MCF 10A (cell line): ENCODE results near the gene RNF126. TPM values are rescaled to one million over a fixed set of nuclear protein-coding genes. Genes with fewer than 3 reads are reported as not detected.
"Not testable (repeated sequence)": the region's sequence is repeated elsewhere in the genome, so short reads cannot be mapped to it uniquely, and the experiment has no call there.

Source experiments
- BruUV-seq: library from RNA; stranded (reverse); fragments of 400-500 nt; replicated peaks from 2 replicates; lab custom pipeline; 2021; lab: Mats Ljungman, UMichigan
- CTCF ChIA-PET: fragments of 300-600 bp; sonication (Branson Sonifier 250); formaldehyde crosslinking; extraction: SDS; loops from one replicate; lab custom pipeline; 2021; ENCODE audit warnings: antibody characterized with exemption, inconsistent platforms; lab: Yijun Ruan, JAX
- POLR2A ChIA-PET: fragments of 300-600, 350-650 bp; sonication (Branson Sonifier 250); formaldehyde crosslinking; extraction: SDS; loops from one replicate; lab custom pipeline; 2020; ENCODE audit warnings: antibody characterized with exemption, inconsistent platforms; lab: Yijun Ruan, JAX
- DNase-seq: peaks from one replicate; pipeline ENCODE4 v3.0.0-alpha.2; 2018; ENCODE audit not compliant: unreplicated experiment
- H3K27ac Mint-ChIP-seq: one replicate; pipeline ENCODE4 v1.8.0; 2022; ENCODE audit warnings: mild to moderate bottlenecking, low read depth, mixed read lengths; ENCODE audit not compliant: unreplicated experiment
- H3K27me3 Mint-ChIP-seq: one replicate; pipeline ENCODE4 v1.8.0; 2022; ENCODE audit warnings: mixed read lengths; ENCODE audit not compliant: insufficient read depth, unreplicated experiment
- H3K36me3 Mint-ChIP-seq: one replicate; pipeline ENCODE4 v1.8.0; 2022; ENCODE audit warnings: mild to moderate bottlenecking, moderate library complexity, mixed read lengths; ENCODE audit not compliant: insufficient read depth, unreplicated experiment
- H3K4me1 Mint-ChIP-seq: one replicate; pipeline ENCODE4 v1.8.0; 2022; ENCODE audit warnings: mixed read lengths; ENCODE audit not compliant: insufficient read depth, unreplicated experiment
- H3K4me3 Mint-ChIP-seq: one replicate; pipeline ENCODE4 v1.8.0; 2022; ENCODE audit warnings: mild to moderate bottlenecking, moderate library complexity, mixed read lengths; ENCODE audit not compliant: unreplicated experiment
- H3K9me3 Mint-ChIP-seq: one replicate; pipeline ENCODE4 v1.8.0; 2022; ENCODE audit warnings: mixed read lengths; ENCODE audit not compliant: unreplicated experiment
- intact Hi-C: fragments of 100-400 bp; cut with micrococcal nuclease; formaldehyde crosslinking; loops from 2 replicates; pipeline ENCODE4 v1.14.1; 2022
- total RNA-seq: library from RNA; stranded (reverse); gene quantifications from 2 replicates; pipeline ENCODE4 v1.2.3, GENCODE V29; 2022
- TF ChIP-seq, protein P1 (sequence below): fragments of 200-600 bp; IDR thresholded peaks from one replicate; pipeline ENCODE4 v1.8.0; 2022; ENCODE audit warnings: antibody characterized with exemption, mild to moderate bottlenecking; ENCODE audit not compliant: unreplicated experiment

Gene RNF126
- total RNA-seq, 1 experiment from 2014 or later, result 68.0 TPM

DNA sequence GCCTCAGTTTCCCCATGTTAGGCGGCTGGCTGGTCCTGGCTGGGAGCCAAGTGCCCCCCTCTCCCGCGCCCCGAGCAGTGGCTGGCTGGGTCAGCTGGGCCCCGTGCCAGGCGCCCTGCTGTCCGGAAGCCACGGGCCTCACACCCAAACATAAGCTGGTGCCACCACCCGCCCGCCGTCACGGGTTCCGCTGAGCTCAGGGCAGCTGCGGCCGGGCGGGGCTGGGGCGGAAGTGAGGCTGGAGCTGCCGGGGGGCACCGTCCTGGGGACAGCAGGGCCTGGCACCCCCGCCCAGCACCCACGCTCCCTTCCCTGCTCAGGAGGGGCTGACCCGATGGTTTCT lies 54.0 kb downstream of the RNF126 start:
- Mint-ChIP-seq H3K4me1 (peaks cover 11% of the 10 kb centered on the region), H3K9me3 (no peaks in the 10 kb centered on the region), H3K36me3 (peaks cover 14% of the 10 kb centered on the region), H3K27me3 (no peaks in the 10 kb centered on the region), H3K27ac (no peak overlapping the region), H3K4me3 (no peak overlapping the region)
- peak; percentile 48 for DNase-seq
- intact Hi-C loops, result no loop called here
- BruUV-seq, result no TSS peak
- POLR2A ChIA-PET, result no interaction called here
- TF ChIP-seq, protein P1, sequence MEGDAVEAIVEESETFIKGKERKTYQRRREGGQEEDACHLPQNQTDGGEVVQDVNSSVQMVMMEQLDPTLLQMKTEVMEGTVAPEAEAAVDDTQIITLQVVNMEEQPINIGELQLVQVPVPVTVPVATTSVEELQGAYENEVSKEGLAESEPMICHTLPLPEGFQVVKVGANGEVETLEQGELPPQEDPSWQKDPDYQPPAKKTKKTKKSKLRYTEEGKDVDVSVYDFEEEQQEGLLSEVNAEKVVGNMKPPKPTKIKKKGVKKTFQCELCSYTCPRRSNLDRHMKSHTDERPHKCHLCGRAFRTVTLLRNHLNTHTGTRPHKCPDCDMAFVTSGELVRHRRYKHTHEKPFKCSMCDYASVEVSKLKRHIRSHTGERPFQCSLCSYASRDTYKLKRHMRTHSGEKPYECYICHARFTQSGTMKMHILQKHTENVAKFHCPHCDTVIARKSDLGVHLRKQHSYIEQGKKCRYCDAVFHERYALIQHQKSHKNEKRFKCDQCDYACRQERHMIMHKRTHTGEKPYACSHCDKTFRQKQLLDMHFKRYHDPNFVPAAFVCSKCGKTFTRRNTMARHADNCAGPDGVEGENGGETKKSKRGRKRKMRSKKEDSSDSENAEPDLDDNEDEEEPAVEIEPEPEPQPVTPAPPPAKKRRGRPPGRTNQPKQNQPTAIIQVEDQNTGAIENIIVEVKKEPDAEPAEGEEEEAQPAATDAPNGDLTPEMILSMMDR, result no peak
- CTCF ChIA-PET, result no interaction called here

DNA sequence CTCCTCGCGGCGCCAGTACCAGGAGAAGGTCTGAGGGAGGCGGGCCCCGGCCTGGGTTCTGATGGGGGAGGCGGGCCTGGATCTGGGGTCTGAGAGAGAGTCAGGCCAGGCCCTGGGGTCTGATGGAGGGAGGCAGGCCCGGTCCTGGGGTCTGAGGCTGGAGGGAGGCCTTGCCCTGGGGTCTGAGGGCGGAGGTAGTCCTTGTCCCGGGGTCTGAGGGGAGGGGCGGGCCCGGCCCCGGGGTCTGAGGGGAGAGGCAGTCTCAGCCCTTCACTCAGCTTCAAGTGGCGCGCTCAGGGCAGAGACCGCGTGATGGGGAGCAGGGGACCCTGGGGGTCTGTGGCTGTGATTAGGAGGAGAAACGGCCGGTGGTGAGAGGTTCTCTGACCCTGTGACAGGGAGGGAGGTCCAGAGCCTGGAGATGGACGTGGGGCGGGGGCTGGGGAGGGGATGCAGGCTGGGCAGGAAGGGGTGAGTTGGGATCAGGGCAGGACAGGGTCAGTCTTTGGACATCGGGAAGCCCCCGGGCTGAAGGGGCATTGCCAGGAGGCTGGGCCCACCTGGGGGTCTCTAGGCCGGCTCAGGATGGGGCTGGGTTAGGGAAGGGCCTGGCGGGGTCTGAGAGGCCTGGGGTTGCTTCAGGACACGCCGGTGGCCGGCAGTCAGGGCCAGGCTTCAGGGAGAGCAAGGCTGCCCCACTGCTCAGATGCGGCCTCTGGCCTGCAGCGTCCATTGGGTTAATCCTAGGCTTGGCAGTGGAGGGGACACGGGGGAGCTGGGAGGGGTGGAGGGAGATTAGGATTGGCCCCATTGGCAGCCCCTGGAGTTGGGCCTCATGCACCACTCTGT lies 54.6 kb downstream of the RNF126 start:
- Mint-ChIP-seq H3K9me3 (no peaks in the 10 kb centered on the region), H3K27me3 (no peaks in the 10 kb centered on the region), H3K27ac (no peak overlapping the region), H3K4me3 (no peak overlapping the region), H3K36me3 (peaks cover 13% of the 10 kb centered on the region), H3K4me1 (peaks cover 11% of the 10 kb centered on the region)
- intact Hi-C loops, result no loop called here
- TF ChIP-seq, protein P1, result no peak
- BruUV-seq, result no TSS peak
- POLR2A ChIA-PET, result no interaction called here
- DNase-seq, result no peak
- CTCF ChIA-PET, result no interaction called here

DNA sequence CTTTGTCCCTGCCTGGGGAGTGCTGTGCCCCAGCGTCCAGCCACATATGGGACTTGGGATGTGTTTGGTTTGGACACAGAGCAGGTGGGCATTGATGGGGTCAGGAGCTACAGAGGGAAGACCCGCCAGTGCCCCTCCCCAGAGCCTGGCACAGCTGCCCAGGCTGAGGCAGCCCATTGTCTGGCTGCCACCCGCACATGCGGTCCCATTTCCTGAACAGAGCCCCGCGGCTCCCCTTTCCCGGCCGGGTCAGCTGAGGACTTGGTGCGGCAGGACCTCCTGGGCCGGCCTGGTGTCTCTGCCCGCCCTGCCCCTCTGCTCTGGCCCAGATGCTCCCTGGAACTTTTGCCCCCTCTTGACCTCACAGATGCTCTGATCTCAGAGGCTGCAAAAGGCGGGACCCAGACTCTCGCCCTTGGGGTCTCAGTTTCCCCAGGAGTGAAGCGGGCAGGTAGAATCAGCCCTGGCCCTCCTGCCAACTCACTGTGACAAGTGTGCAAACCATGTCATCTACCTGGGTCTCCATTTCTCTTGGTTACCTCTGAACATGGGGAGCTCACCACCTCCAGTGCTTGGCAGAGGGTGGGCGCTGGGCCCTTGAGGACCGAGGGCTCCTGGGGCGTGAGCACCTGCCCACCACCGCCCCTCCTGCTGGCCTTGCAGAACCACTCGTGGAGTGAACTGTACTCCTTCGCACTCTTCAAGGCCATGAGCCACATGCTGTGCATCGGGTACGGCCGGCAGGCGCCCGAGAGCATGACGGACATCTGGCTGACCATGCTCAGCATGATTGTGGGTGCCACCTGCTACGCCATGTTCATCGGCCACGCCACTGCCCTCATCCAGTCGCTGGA lies 55.5 kb downstream of the RNF126 start:
- Mint-ChIP-seq H3K4me1 (peaks cover 11% of the 10 kb centered on the region), H3K4me3 (no peak overlapping the region), H3K27ac (no peak overlapping the region), H3K27me3 (no peaks in the 10 kb centered on the region), H3K36me3 (peaks cover 8% of the 10 kb centered on the region), H3K9me3 (no peaks in the 10 kb centered on the region)
- POLR2A ChIA-PET, result interaction anchor here (0.7 kb wide), 1 partner anchor 644 kb away, joined by 3 read pairs; no protein-coding TSS in a partner anchor
- no TSS peak for BruUV-seq
- TF ChIP-seq, protein P1, result no peak
- intact Hi-C loops, result no loop called here
- CTCF ChIA-PET, result no interaction called here
- no peak for DNase-seq

DNA sequence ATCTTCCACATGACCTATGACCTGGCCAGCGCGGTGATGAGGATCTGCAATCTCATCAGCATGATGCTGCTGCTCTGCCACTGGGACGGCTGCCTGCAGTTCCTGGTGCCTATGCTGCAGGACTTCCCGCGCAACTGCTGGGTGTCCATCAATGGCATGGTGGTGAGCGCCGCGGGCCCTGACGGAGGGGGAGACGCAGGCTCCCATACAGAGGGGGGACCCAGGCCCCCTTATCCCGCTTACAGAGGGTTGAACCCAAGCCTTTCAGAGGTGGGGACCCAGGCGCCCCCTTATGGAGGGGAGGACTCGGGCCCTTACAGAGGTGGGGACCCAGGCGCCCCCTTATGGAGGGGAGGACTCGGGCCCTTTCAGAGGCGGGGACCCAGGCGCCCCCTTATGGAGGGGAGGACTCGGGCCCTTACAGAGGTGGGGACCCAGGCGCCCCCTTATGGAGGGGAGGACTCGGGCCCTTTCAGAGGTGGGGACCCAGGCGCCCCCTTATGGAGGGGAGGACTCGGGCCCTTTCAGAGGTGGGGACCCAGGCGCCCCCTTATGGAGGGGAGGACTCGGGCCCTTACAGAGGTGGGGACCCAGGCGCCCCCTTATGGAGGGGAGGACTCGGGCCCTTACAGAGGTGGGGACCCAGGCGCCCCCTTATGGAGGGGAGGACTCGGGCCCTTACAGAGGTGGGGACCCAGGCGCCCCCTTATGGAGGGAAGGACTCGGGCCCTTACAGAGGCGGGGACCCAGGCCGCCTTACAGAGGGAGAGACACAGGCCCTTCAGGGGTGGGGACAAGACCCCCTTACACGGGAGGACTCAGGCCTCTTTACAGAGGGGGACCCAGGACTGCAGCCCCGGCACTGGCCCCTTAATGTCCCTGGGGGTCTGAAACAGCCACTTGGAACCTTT lies 57.7 kb downstream of the RNF126 start:
- H3K27me3 Mint-ChIP-seq, DNase-seq, H3K9me3 Mint-ChIP-seq, H3K4me3 Mint-ChIP-seq, H3K36me3 Mint-ChIP-seq, H3K4me1 Mint-ChIP-seq, H3K27ac Mint-ChIP-seq, CTCF ChIA-PET, intact Hi-C loops, BruUV-seq, POLR2A ChIA-PET: not testable (repeated sequence)
